HG03064 (cell line): Measurements from ENCODE around the gene RHNO1.

ENCODE experiments used
- ATAC-seq: cut with Tn5 transposase; IDR thresholded peaks from one replicate; pipeline ENCODE4 v1.9.1; 2021; ENCODE audit warnings: low read depth; ENCODE audit not compliant: unreplicated experiment

RHNO1 gene

DNA sequence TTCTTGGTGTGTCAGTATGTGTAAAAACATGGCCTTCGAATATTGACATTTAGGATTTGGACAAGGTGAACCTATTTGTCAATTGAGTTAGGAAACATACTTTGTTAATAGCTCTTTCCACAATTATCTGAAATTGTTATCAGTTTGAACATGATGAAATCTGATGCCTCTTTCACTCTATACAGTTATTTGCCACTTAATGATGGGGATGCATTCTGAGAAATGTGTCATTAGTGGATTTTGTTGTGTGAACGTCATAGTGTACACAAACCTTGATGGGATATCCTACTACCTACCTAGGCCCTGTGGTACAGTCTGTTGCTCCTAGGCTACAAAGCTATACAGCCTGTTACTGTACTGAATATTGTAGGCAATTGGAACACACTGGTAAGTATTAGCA lies 18.5 kb downstream of the RHNO1 start:
- ATAC-seq: no peak

DNA sequence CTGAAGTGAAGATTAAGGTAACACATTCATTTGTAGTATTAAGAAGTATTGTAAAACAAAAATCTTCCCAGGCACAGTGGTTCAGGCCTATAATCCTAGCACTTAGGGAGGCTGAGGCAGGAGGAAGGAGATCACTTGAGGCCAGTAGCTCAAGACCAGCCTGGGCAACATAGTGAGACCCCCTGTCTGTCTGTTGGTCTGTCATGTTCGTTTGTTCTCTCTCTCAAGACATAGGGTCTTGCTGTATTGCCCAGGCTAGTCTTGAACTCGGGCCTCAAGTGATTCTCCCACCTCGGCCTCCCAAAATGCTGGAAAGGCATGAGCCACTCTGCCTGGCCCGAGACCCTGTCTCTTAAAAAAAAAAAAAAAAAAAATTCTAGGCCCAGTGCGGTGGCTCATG lies 20.4 kb downstream of the RHNO1 start:
- ATAC-seq: no peak

DNA sequence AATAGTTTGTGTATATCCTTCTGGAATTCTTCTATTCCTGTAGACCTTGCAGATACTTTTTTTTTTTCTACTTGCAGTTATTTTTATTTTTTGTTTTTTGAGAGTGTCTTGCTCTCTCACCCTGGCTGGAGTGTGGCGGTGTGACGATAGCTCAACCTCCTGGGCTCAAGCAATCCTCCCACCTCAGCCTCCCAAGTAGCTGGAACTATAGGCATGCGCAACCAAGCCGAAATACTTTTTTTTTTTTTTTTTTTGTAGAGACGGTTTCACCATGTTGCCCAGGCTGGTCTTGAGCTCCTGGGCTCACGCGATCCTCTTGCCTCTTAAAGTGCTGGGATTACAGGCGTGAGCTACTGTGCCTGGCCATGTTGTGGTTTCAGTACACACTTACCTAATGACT lies 23.6 kb downstream of the RHNO1 start:
- ATAC-seq: no peak

DNA sequence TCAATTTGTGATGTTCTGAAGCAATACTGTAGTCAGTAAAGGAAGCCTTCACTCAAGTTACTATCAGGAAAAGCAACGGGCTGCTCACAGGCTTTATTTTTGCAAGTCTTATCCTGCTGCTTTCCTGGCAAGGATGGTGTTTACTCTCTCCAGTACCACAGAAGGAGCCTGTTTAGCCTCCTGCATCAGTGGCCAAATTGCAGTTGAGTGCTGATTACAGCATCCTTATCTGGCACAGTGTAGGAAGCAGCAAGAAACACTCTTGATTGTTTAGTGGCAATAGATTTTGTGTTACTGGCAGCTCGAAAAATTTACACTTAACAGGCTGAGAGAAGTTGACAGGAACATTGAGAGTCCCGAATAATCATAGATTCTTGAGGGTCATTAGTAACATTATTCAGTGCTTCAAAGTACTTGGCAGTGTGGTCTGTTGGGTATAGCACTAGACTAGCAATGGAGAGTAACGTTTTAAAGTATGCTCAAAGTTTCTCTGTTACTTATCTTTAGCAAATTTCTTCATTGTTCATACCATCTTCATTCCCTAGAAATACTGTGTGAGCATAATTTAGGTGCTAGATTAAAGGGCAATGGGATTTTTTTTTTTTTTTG lies 25.4 kb downstream of the RHNO1 start:
- no peak for ATAC-seq

DNA sequence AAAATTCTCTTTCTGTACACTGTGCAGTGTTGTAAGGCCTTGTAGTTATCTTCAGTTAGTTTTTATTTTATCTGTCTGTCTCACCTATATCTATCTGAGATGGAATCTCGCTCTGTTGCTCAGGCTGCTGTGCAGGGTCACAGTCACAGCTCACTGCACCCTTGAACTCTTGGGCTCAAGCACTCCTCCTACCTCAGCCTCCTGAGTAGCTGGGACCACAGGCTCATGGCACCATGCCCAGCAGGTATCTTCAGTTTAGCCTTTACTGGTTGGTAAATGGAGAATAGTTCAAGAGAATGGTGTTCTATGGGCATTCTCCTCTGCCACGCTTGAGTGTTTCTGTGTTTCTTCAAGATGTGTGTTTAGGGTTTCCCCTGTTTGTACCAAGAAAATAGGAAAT lies 27.2 kb downstream of the RHNO1 start:
- ATAC-seq: no peak

DNA sequence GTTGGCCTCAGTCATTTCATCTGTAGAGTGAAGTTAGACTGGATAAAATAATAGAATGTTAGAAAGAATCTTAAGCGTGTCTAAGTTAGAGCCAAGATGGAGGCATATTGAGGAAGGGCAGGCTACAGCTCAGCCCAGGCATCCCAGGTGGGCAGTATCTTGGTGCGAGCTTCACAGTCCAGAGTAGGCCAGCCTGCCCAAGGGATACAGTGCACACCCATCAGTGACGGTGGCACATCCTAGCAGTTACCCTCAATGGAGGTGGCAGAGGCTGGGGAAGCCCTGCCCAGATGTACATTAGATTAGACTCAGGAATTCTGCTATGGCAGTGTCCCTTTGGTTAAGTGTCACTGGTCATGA lies 35.2 kb downstream of the RHNO1 start:
- no peak for ATAC-seq

DNA sequence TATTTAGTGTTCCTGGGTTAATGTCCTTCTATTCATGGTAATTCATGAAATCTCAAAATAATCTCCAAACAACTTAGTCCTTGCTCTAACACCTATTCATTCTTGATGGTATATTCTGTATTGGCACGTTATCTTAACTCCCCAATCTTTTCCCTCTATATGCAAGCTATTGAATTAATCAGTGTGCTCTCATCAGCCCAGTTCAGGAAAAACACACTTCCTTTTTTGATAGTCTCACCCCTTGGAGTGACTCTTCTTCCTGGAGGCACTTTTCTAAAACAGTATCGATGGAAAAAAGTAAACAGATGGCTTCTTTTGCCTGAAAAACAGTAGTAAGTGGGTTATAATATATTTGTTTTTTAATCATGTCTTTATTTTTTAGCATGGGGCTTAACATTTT lies 42.2 kb downstream of the RHNO1 start:
- ATAC-seq: no peak

DNA sequence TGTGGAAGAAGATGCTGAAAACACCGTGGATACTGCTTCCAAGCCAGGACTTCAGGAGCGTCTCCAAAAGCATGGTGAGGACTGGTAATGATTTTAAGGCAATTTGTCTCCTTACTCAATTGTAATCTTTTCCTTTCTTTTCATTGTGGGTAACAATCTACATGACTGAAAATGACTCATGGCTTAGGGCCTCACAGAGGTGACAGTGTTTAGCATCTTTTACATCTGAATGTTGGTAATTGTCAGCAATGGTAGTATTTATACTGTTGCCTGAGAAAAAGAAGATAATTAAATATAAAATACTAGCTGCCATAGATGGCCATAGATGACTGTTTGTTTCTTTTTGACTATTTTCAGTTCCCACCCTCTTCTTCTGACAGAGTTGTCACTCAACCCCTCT lies 45.3 kb downstream of the RHNO1 start:
- no peak for ATAC-seq

DNA sequence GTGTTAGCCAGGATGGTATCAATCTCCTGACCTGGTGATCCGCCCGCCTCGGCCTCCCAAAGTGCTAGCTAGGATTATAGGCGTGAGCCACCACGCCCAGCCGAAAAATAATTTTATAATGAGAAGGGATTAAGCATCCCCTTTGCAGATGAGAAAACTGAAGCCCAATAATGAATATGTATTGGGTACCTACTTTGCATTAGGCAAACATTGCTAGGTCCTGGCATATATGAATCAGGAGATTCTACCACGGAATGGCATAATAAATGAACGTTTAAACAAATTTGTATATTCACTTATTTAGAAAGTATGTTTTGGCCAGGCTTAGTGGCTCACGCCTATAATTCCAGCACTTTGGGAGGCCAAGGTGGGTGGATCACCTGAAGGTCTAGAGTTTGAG lies 46.0 kb downstream of the RHNO1 start:
- no peak for ATAC-seq

DNA sequence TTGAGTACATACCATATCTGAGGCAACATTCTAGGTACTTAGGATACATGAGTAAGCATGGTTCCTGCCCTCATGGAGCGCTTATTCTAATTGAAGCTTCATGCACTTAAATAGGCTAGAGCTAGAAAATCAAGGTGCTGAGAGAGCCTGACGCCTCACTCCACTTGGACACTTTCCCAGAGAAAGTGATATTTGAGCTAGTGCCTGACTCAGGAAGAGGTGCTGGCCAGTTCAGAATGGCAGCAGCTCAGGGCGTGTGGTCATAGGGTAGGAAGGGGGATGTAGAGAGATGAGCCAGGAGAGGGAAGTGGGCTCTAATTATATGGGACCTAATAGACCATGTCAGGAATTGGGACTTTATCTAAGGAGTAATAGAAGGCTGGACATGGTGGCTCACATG lies 47.0 kb downstream of the RHNO1 start:
- no peak for ATAC-seq

DNA sequence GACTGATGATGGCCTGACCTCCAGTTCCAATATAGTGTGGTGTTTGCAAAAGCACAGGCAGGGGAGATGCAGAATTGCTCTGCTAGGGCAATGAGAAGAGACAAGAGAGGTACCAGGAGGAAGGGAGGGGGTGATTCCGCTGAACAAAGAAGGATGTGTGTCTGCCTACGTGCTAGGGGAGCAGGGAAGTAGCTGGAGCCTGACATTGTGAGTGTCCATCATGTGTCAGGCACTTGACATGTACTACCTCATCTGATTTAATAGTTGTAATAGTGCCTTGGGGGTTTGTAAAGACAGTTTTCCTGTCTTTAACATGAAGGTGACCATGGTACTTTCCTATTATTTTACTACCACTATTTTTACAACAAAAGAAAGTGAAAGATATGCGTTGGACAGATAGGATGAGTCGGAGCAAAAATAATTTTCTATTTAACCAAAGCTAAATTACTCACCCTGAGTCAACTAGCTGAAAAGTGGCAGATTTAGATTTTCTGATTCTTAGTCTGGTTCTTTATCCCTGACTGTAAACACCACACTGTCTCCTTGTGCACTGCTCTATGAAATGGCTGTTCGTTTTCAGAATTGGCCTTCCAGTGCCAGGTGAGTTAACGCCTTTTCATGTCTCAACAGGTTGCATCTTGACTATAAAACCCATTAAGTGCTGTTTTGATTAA lies 48.4 kb downstream of the RHNO1 start:
- ATAC-seq: no peak

DNA sequence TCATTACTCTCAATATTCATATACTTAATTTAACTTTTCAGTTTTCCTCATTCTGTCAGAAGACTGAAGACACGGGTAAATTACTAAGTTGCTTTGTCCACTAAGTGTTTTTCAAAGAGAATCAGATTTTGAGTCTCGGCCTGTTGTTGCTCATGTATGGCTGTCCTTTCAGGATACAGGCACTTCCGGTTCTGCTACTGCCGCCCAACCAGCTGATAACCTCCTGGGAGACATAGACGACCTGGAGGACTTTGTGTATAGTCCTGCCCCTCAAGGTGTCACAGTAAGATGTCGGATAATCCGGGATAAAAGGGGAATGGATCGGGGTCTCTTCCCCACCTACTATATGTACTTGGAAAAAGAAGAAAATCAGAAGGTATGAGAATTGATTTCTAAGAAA lies 53.8 kb downstream of the RHNO1 start:
- no peak for ATAC-seq

DNA sequence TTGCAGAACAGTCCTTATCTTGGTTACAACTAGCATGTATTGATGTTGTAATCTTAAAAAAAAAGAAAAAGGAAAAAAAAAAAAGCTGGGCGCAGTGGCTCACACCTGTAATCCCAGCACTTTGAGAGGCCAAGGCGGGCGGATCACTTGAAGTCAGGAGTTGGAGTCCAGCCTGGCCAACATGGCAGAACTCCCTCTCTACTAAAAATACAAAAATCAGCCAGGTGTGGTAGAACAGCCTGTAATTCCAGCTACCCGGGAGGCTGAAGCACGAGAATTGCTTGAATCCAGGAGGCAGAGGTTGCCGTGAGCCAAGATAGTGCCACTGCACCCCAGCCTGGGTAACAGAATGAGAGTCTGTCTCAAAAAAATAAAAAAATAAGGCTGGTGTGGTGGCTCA lies 56.6 kb downstream of the RHNO1 start:
- no peak for ATAC-seq

DNA sequence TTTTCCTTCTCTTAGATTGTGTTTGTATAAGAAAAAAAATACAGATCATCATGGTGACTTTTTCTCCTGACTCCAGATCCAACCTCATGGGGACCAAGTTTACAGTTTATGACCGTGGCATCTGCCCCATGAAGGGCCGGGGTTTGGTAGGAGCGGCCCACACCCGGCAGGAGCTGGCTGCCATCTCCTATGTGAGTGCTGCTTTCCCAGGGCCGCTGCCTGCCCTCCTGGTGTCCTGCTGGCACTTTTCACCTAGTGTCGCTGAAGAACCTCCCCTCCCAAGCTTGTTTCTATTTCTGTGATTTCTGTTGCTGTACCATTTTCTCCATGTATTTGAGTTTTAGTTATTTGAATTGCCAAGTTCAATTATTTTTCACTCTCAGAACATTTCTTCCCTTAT lies 57.3 kb downstream of the RHNO1 start:
- ATAC-seq: no peak

DNA sequence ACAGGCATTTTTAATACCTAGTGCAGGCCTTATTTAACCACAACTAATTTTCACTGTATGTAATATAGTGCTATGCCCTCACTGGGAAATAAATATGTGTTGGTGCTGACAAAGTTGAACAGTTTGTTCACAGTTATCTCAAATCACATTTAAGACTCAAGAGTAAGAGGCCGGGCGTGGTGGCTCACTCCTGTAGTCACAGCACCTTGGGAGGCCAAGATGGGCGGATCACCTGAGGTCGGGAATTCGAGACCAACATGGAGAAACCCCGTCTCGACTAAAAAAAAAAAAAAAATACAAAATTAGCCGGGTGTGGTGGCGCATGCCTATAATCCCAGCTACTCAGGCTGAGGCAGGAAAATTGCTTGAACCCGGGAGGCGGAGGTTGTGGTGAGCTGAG lies 59.3 kb downstream of the RHNO1 start:
- no peak for ATAC-seq

DNA sequence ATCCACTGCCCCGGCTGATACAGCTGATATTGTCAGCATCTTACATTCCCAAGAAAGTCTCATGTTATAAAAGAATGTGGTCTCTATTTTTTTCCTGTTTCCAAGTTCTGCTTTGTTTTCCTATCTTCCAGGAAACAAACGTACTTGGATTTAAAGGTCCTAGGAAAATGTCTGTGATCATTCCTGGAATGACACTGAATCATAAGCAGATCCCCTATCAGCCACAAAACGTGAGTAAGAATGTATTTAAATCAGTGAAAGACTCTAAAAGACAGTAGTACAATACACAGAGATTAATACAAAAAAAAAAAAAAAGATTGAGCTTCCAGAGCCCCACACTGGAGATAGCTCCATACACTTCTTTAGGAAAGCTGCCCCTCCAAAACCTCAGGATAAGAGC lies 60.5 kb downstream of the RHNO1 start:
- ATAC-seq: no peak
